GM18498 (cell line): ENCODE measurements around the gene BRF1.

Experiments used
- ATAC-seq: cut with Tn5 transposase; IDR thresholded peaks from one replicate; pipeline ENCODE4 v1.9.1; 2021; ENCODE audit warnings: mild to moderate bottlenecking, moderate library complexity; ENCODE audit not compliant: unreplicated experiment

BRF1 gene

DNA sequence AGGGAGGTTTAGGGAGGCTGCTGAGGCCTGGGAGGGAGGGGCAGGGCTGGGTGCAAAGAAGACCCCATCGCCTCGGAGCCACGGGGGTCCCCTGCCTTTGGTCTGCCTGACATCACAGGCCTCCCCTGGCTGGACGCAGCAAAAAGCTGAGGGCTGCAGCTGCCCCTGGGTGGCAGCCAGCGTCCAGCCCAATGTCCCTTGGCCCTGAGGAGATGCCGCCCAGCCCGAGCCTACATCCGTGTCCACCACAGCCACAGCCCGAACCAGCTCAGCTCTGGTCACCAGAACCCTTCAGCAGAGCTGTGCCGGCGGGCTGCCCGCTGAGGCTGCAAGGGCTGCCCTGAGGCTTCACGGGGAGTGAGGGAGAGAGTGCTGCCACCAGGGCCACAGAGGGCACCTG, 121.6 kb downstream of the BRF1 start:
- ATAC-seq = no peak

DNA sequence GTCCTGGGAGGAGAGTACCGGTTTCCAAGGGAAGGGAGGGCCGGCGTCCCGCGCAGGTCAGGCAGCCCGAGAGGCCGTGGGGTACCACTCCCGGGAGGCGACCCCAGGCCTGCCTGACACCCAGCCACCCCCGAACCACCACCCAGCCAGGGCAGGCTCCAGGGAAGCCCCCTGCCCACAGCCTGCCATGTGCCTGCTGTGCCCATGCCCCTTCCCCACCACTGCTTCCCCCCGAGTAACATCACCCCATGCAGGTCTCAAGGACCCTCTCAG, 122.0 kb downstream of the BRF1 start:
- no peak for ATAC-seq

DNA sequence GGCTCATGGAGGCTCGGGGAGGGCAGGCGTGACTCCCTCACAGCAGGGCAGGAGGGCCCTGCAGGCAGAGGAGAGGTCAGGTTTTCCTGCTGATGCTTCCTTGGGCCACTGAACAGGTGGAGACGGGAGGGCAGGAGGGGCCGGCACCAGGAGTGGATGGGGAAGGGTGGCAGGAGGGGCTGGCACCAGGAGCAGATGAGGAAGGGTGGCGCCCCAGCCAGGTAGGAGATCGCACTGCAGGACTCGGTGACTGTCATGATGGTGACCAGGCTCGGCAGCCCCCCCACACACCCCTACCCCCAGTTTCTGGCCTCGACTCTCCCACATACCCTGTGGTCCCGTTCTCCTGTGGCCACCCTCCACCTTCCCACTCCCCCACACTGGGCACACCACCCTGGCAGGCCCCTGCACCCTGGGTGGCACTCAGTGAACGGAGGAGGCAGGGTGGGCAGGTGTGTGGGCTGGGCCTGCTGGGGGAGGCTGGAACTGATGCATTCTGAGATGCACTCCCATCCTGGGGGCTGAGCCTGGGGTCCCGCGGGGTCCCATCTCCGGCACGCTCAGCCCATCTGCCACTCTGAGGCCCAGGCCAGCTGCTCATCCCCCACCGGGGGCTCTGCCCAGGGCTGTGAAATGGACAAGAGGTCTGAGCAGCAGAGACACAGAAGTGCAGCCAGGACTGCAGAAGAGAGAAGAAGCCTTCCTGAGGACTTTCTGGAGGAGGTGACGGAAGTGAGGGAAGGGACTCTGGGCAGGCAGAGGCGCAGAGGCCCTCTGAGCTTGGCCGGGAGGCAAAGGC, 122.5 kb downstream of the BRF1 start:
- ATAC-seq = no peak

DNA sequence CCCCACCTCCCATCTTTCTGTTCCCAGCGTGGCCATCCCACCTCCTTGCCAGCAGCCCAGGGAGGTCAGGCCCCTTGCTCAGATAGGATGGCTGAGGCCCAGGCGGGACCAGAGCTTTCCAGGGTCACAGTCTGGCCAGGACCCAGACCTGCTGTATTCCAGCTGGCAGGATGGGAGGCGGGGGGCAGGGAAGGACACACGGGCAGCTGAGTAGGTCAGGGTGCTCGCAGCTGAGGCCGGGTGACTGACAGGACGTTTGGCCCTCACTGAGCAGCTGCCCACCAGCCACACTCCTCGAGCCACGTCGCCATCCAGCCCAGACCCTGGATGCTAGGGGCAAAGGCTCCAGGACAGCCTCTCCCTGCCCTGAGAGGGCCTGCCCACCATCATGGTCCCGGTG, 123.7 kb downstream of the BRF1 start:
- ATAC-seq = no peak

DNA sequence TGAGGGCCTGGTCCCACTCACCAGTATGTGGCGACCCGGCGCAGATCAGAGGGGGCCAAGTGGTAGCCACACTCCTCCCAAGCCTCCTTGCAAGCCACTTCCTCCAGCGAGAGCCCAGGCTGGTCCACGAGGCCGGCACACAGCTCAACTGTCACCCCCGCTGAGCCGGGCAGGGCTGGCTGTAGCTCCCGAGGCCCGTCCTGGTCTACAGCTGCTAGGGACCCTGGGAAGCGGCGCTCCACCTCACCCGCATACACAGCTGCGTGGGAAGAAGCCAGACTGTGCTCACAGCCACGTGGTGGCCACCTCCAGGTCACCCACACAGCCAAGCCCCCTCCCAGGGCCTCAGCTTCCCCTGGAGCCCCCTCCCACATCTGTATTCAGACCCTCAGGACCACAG, 124.3 kb downstream of the BRF1 start:
- ATAC-seq = no peak

DNA sequence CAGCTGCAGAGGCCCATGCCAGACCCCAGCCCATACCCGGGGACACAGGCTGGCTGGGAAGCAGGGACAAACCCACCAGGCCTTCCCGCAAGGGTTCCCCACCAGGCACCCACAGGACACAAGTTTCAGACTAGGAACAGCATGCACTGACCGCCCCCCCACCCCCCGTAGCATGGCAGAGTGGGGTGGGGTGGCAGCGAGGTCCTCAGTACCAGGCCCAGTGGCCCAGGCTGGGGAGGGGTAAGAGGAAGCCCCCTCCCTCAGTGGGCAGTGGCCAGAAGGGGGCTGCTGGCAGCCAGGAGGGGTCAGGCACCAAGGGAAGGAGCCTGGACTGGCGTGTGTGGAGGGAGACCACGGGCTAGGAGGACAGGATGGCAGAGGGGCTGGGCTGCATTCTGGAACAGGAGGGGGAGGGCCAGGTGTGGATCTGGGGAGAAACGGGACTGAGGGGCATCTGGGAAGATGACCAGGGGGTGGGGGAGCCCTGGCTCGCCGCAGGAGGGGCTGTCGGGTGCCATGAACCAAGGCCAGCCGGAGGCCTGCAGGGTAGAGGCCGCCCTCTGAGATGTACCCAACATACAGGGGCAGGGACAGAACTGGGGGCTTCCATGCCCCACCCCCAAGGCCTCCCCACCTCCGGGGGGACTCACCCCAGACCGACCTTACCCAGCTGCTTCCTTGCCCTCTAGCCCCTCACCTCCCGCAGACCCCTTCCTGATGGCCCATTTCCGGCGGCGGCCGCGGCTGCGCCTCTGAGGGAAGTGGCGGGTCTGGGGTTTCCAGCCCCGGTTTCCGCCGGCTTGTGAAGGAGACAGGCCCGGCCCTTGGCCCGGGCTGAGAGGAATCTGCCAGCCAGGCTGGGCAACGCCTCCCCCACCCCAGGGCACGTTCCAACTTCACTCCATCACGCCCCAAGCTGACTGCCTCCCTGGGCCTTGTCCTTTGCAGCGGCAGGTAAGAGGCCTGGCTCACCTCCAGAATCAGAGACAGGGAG, 126.6 kb downstream of the BRF1 start:
- no peak for ATAC-seq

DNA sequence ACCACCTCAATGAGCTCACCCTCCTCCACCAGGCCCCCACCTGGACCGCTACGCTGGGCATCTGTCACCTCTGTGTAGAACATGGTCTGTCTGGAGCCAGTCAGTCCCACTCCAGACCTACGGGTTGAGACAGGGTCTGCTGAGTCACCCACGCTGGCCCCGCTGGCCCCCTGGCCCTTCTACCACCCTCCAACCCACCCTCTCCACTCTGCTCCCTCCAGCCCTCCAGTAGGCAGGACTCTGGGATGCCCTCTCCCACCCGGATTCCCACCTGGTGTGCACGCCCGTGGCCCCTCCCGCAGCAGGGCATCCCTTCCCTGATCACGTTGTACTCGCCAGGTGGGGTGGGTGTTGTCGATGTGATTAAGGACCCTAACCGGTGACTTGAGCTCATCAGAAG, 127.7 kb downstream of the BRF1 start:
- ATAC-seq = no peak

DNA sequence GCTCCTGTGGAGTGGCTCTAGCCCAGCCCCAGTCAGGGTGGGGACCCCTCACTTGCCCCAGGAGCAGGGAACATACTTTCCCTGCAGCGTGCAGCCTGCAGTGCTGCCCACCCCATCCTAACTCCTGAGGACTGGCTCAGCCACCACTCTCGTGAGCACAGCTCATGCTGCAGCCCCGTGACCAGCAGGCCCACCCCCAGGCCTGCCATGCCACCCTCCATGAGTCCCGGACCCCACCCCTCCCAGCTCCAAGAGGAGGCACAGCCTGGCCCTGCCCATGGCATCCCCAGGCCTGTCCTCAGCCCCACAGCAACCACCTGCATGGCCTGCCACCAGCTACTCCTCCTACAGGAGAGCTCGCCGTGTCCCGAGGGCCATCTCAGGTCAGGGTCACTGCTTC, 128.3 kb downstream of the BRF1 start:
- no peak for ATAC-seq

DNA sequence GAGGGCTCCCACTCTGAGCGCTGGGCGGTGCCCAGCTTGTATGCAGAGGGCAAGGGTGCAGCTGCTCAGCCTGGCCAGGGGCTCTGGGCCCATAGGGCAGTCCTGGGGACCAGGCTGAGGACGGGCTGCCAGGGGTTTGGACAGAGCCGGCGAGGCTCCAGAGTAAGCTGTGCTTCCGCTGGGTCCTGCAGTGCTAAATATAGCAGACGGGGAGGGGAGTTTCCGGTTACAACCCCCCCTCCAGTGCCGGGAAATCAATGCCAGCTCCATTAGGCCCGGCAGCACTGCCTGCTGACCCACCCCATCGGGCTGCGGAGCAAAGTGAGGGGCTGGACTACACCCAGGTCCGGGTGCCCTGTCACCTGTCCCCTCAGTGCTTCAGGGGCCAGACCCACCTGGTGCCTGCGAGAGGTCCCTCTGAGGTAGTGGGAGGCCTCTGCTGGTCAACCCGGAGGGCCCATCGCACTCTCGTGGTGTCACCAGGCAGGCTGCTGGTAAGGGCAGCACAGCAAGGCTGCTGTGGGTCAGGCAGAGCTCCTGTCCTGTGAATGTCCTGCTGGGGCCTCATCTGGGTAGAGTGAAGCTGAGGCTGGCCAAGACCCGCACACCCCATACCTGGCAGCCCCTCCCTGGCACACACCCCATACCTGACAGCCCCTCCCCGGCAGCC, 129.7 kb downstream of the BRF1 start:
- no peak for ATAC-seq

DNA sequence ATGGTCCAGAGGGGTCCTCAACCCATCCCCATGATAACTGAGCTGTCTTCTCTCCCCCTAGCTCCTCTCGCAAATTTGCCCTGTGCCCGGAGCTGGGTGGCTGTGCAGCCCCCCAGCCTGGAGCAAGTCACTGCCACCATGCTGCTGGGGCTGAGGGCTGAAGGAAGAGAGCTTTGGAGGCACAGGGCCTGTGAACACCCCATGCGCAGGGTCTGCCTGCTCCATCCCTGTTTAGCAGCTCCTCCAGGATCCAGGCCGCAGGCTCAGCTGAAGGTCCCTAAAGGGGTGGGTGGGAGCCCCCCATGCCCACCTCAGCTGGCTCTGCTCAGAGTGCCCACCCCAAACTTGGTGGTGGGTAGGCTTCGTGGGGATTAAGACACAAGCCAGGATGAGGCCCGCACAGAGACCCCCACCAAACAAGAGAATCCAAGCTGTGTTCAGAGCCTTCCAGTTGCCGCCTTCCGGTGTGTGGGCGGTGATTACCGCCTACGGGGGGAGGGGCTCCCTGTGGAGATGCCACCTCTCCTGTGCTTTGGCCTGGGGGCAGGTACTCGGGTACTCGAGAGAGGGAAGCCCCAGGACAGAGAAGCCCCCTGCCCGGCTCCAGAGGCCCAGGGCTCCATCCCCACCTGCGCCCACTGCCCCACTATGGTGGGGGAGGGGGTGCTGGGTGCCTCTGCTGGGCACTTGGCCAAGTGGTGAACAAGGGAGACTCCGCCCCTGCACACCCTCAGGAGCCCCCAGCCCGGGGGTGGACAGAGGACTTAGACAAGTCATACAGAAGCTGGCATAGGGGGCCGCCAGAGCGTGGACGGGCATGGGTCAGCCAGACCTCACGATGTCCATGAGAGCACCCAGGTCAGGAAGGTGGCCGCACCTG, 130.8 kb downstream of the BRF1 start:
- ATAC-seq = no peak

DNA sequence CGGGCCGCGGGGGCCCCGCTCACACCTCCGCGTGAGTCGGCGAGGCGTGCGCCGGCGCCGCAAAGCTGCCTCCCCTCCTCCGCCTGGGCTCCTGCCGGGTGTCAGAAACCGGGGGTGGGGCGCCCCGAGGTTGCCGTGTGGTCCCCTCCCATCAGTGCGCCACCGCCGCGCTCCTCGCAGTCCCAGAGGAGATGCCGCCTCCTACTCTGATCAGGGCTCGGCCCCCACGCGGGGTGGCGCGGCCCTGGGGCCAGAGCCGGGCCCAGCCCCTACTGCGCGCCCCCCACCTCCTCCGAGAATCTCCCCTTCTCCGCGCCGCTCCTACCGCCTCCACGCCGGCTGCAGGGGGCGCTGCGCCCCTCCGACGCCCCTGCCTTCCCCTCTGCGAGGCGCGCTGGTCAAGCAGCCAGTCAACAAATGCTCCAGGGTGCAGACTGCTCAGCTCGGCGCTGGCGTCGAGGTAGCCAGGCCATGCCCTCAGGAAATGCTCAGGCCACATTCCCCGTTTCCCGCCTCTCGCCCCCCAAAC, 131.8 kb downstream of the BRF1 start:
- ATAC-seq = no peak

DNA sequence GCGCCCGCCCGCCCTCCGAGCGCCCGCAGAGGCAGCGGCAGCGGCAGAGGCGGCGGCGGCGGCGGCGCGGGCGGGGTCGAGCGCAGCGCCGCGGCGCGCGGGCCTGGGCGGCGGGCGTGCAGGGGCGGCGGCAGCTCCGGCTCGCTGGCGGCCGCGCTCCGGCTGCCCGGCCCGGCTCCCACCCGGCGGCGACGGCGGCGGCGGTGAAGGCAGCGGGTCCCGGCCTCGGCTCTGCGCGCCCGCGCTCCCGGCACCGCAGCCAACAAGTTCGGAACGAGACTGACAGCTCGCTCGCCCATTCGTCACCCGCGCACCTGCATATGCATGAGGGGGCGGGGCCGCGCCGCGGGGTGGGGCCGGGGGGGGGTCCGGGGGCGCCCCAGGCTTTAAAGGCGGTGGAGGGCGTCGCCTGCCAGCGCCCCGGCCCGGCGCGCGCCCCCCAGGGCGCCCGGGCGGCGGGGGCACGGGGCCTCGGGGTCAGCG, 132.3 kb downstream of the BRF1 start, which contains the start of gene JAG2:
TSS of gene JAG2 (minus strand) at position 281 of the 483 bp plus-strand sequence. CDS start 356 bp downstream, outside the sequence.
- no peak for ATAC-seq

DNA sequence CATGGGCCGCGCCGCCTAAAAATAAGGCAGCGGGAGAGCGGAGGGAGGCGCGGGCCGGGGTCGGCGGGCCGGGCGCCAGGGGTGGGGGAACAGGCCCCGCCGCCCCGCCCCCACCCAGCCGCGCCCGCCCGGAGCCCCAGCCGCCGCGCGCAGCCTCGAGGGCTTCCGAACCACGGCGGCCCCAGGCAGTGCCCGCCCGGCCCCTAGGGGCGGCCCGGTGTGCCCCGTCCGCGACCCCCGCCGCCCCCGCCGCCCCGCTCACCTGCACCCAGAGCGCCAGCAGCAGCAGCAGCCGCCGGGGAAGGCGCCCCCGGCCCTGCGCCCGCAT, 132.7 kb downstream of the BRF1 start:
- ATAC-seq = no peak

DNA sequence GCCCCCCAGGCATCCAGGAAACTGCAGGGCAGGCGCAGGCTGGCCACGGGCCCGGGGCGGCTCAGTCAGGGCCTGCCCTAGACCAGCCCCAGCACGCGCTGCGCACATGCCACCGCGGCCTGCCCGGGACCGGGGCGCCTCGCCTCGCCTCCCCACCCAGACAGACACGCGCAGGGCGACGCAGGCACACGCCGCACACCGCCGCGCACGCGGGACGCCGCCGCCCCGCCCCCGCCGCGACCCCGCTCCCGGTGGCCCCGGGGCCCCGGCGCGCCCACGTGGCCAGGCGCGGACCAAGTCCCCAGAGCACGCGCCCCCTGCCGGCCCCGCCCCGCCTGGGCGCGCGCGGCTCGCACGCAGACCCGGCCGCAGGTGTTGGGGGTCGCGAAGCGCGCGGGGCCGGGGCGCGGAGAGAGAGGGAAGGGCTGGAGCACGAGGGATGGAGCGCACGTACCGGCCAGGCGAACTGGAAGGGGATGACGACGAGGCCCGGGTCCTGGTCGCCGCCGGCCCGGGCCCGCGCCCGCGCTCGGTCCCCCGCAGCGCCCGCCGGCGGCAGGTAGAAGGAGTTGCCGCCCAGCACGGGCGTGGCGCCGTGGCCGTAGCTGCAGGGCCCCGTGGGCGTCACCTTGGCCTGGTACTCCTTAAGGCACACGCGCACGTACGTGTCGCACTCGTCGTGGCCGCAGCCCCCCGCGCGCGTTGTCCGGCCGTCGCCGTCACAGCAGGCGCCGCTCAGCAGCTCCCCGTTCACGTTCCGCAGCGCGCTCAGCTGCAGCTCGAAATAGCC, 133.3 kb downstream of the BRF1 start:
- no peak for ATAC-seq

DNA sequence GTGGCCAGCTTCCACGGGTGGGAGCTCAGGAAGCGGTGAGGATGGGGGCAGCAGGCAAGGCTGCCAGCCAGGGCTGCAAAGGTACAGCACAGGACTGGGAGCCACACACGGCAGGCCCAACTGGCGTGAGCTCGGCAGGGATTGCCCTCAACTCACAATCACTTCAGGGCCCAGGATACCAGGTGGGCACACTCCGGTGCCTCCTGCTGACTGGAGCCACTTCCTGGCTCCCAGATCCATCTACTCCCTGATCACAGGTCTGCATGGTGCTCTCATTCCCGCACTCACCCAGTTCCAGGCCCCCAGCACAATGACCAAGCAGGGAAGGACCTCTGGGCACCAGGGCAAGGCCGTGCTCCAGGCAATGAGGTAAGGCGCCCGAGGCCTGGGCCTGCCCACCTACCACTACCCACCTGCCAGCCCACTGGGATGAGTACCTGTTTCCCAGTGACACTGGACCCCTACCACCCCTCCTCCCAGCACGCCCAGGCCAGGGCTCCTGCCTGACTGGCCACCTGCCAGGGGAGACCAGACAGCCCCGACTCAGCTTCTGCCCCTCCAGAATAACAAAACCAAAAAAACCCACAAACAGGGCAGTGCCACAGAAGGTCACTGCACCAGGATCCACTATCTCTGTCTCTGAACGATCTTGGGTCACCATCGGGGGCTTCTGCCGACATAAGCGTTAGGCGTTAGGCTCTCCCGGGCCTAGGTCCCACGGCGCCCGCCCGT, 134.1 kb downstream of the BRF1 start:
- no peak for ATAC-seq

DNA sequence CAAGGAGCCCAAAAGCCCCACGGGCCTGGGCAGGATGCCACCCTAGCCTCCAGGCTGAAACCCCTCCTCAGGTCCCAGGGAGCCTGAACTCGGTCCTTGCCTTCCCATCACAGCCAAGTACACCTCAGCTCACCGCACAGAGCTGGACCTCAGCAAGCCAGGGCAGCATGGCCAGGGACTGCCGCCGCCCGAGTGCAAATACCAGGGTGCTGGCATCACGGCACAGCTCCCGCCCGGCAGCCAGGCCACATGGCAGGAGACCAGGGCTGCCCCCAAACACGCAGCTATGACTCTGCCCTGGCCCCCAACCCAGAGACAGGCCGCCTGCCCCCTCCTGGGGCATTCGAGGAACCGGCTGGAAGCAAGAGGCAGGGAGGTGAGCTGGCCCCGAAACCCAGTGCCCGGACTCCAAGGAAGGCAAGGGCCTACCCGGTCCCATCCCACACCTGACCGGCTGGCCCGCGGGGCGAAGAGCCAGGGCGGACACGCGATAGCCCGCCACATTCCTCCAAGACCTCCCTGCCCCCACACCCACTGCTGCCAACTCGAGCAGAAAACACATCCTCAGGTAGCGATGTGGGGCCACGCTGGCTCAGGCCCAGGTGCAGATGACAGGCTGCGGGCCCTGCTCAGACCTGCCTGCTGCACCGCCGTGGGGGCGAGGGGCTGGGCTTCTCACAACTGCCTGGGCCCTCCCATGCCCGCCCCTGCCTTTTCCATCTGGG, 134.9 kb downstream of the BRF1 start:
- no peak for ATAC-seq

DNA sequence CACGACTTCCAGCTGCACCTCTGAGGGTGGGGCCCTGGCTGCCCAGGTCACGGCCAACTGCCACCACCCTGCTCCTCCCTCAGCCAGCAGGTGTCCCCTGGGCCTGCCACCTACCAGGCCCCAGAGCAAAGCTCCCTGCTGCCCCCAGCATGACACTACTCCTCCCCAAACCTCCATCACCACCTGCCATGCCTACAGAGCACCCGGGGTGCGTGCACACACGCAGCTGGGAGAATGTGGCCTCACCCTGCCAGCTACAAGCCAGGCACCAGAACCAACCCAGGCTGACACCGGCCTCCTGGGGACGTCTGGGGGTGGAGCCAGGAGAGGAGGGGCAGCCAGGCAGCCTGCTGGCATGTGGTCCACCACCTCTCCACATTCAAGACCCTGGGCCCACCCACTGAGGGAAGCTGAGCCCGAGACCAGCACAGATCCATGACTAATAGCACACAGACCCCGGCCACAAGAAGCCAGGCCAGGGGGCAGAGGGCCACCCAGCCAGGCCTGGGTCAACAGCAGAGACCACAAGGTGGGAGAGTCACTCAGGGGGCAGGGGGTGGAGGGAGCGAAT, 135.6 kb downstream of the BRF1 start:
- no peak for ATAC-seq
